Activated CD4-positive, alpha-beta T cell treated with anti-CD3 and anti-CD28 coated beads for 36 hours (primary cell): ENCODE measurements around the gene MYL1. TPM values are rescaled to one million over a fixed set of nuclear protein-coding genes. Genes with fewer than 3 reads are reported as not detected.

Experiments used
- ATAC-seq: fragments of 200-7000 bp; cut with Tn5 transposase; one replicate; pipeline ENCODE4 v1.10.0; 2021; ENCODE audit warnings: mild to moderate bottlenecking, moderate library complexity
- CTCF ChIA-PET: fragments of 350-600 bp; sonication (Branson Sonifier 250); formaldehyde crosslinking; loops from one replicate; lab custom pipeline; 2021; ENCODE audit warnings: antibody characterized with exemption; lab: Charles Lee
- POLR2A ChIA-PET: fragments of 350-600 bp; sonication (Branson Sonifier 250); formaldehyde crosslinking; loops from one replicate; lab custom pipeline; 2021; ENCODE audit warnings: antibody characterized with exemption, inconsistent platforms; lab: Charles Lee
- DNase-seq: peaks from one replicate; pipeline ENCODE4 v3.0.0-alpha.2; 2020
- H3K27ac Mint-ChIP-seq: one replicate; pipeline ENCODE4 v1.8.0; 2021; ENCODE audit warnings: mixed read lengths
- H3K27me3 Mint-ChIP-seq: one replicate; pipeline ENCODE4 v1.8.0; 2021; ENCODE audit warnings: mixed read lengths
- H3K36me3 Mint-ChIP-seq: one replicate; pipeline ENCODE4 v1.8.0; 2021; ENCODE audit warnings: low read depth, mixed read lengths
- H3K4me1 Mint-ChIP-seq: one replicate; pipeline ENCODE4 v1.8.0; 2021; ENCODE audit warnings: mixed read lengths
- H3K4me3 Mint-ChIP-seq: one replicate; pipeline ENCODE4 v1.8.0; 2021; ENCODE audit warnings: mild to moderate bottlenecking, moderate library complexity, mixed read lengths
- H3K9me3 Mint-ChIP-seq: one replicate; pipeline ENCODE4 v1.8.0; 2021; ENCODE audit warnings: low read depth, mixed read lengths
- intact Hi-C, 2 experiments: fragments of 100-400 bp; cut with DNase I in 1 of 2; cut with micrococcal nuclease in 1 of 2; formaldehyde crosslinking; loops; one replicate each; pipeline versions ENCODE4 v1.14.2 to v1.15.1; 2022 to 2024; cut with DNase I, micrococcal nuclease
- total RNA-seq, 2 experiments: library from RNA; stranded (reverse); gene quantifications; one replicate each; pipeline ENCODE4 v1.2.3, GENCODE V29; 2021

MYL1 gene
- total RNA-seq, 2 experiments from 2014 or later = not detected

GRCh38 chr2:210309548-210310233 lies 5.3 kb downstream of the MYL1 start:
- CTCF ChIA-PET = no interaction called here
- no peaks in the 10 kb centered on the region for H3K9me3 Mint-ChIP-seq
- DNase-seq = no peak

GRCh38 chr2:210303498-210303897 lies 11.5 kb downstream of the MYL1 start:
- Mint-ChIP-seq H3K27ac (no peak overlapping the region), H3K36me3 (no peaks in the 10 kb centered on the region), H3K27me3 (no peaks in the 10 kb centered on the region), H3K4me1 (no peaks in the 10 kb centered on the region), H3K9me3 (no peaks in the 10 kb centered on the region), H3K4me3 (no peak overlapping the region)
- CTCF ChIA-PET = interaction anchor here (0.7 to 1.4 kb wide), 2 partner anchors 17 to 489 kb away, joined by 3 read pairs; no protein-coding TSS in a partner anchor
- intact Hi-C loops = no loop called here
- POLR2A ChIA-PET = no interaction called here
- DNase-seq (no peak), ATAC-seq (no peak)

More at GRCh38 chr2:210309548-210310233, 5.3 kb downstream of the MYL1 start:
- POLR2A ChIA-PET = no interaction called here
- H3K4me1 Mint-ChIP-seq = no peaks in the 10 kb centered on the region
- no peaks in the 10 kb centered on the region for H3K27me3 Mint-ChIP-seq
- no peak overlapping the region for H3K27ac Mint-ChIP-seq
- no peak for ATAC-seq
- intact Hi-C loops = no loop called here
- H3K4me3 Mint-ChIP-seq = no peak overlapping the region
- no peaks in the 10 kb centered on the region for H3K36me3 Mint-ChIP-seq

GRCh38 chr2:210302326-210302725 lies 12.6 kb downstream of the MYL1 start:
- H3K27me3 Mint-ChIP-seq = no peaks in the 10 kb centered on the region
- intact Hi-C loops = no loop called here
- no peaks in the 10 kb centered on the region for H3K36me3 Mint-ChIP-seq
- DNase-seq (no peak), ATAC-seq (no peak)
- H3K4me3 Mint-ChIP-seq = no peak overlapping the region
- POLR2A ChIA-PET = no interaction called here
- no peak overlapping the region for H3K27ac Mint-ChIP-seq
- no peaks in the 10 kb centered on the region for H3K9me3 Mint-ChIP-seq
- H3K4me1 Mint-ChIP-seq = no peaks in the 10 kb centered on the region
- CTCF ChIA-PET = interaction anchor here (0.6 to 1.3 kb wide), 3 partner anchors 8 to 27 kb away, joined by 3 to 4 read pairs (median 3); no protein-coding TSS in a partner anchor

- ATAC-seq = no peak
- Mint-ChIP-seq H3K4me1 (no peaks in the 10 kb centered on the region), H3K27ac (no peak overlapping the region), H3K36me3 (no peaks in the 10 kb centered on the region), H3K27me3 (no peaks in the 10 kb centered on the region), H3K4me3 (no peak overlapping the region), H3K9me3 (no peaks in the 10 kb centered on the region)
- no peak for DNase-seq
- intact Hi-C loops = no loop called here
- CTCF ChIA-PET = no interaction called here
- POLR2A ChIA-PET = no interaction called here
Measured at GRCh38 chr2:210299866-210300373, 15.1 kb downstream of the MYL1 start.

GRCh38 chr2:210288408-210288807 lies 26.6 kb downstream of the MYL1 start:
- no peaks in the 10 kb centered on the region for H3K27me3 Mint-ChIP-seq
- ATAC-seq (no peak), DNase-seq (no peak)
- H3K36me3 Mint-ChIP-seq = no peaks in the 10 kb centered on the region
- ChIA-PET POLR2A (no interaction called here), CTCF (no interaction called here)
- H3K27ac Mint-ChIP-seq = no peak overlapping the region
- no peaks in the 10 kb centered on the region for H3K4me1 Mint-ChIP-seq
- H3K9me3 Mint-ChIP-seq = peaks cover 4% of the 10 kb centered on the region
- intact Hi-C loops = no loop called here
- H3K4me3 Mint-ChIP-seq = no peak overlapping the region

GRCh38 chr2:210287301-210287700 lies 27.7 kb downstream of the MYL1 start:
- H3K27me3 Mint-ChIP-seq = no peaks in the 10 kb centered on the region
- intact Hi-C loops = no loop called here
- ChIA-PET CTCF (interaction anchor here (0.6 to 1.3 kb wide), 3 partner anchors 17 to 1367 kb away, joined by 3 to 4 read pairs (median 3); no protein-coding TSS in a partner anchor), POLR2A (no interaction called here)
- DNase-seq (no peak), ATAC-seq (no peak)
- peaks cover 6% of the 10 kb centered on the region for H3K9me3 Mint-ChIP-seq
- H3K27ac Mint-ChIP-seq = no peak overlapping the region
- no peak overlapping the region for H3K4me3 Mint-ChIP-seq
- no peaks in the 10 kb centered on the region for H3K4me1 Mint-ChIP-seq
- no peaks in the 10 kb centered on the region for H3K36me3 Mint-ChIP-seq

GRCh38 chr2:210286123-210286680 lies 28.8 kb downstream of the MYL1 start:
- ChIA-PET POLR2A (no interaction called here), CTCF (interaction anchor here (0.6 to 1.3 kb wide), 2 partner anchors 18 to 95 kb away, joined by 3 to 4 read pairs; no protein-coding TSS in a partner anchor)
- ATAC-seq (no peak), DNase-seq (no peak)
- no peaks in the 10 kb centered on the region for H3K27me3 Mint-ChIP-seq
- H3K4me1 Mint-ChIP-seq = no peaks in the 10 kb centered on the region
- H3K27ac Mint-ChIP-seq = no peak overlapping the region
- H3K9me3 Mint-ChIP-seq = peaks cover 6% of the 10 kb centered on the region
- H3K36me3 Mint-ChIP-seq = no peaks in the 10 kb centered on the region
- intact Hi-C loops = no loop called here
- H3K4me3 Mint-ChIP-seq = no peak overlapping the region

GRCh38 chr2:210277133-210277532 lies 37.8 kb downstream of the MYL1 start:
- intact Hi-C loops = no loop called here
- Mint-ChIP-seq H3K27me3 (peaks cover 2% of the 10 kb centered on the region), H3K27ac (no peak overlapping the region), H3K9me3 (no peaks in the 10 kb centered on the region), H3K36me3 (no peaks in the 10 kb centered on the region), H3K4me1 (no peaks in the 10 kb centered on the region), H3K4me3 (no peak overlapping the region)
- POLR2A ChIA-PET = no interaction called here
- DNase-seq (no peak), ATAC-seq (no peak)
- CTCF ChIA-PET = no interaction called here

- Mint-ChIP-seq H3K4me1 (no peaks in the 10 kb centered on the region), H3K36me3 (no peaks in the 10 kb centered on the region), H3K27ac (no peak overlapping the region), H3K4me3 (no peak overlapping the region), H3K27me3 (peaks cover 3% of the 10 kb centered on the region), H3K9me3 (no peaks in the 10 kb centered on the region)
- DNase-seq = no peak
- CTCF ChIA-PET = no interaction called here
- POLR2A ChIA-PET = no interaction called here
- no peak for ATAC-seq
- intact Hi-C loops = no loop called here
Measured at GRCh38 chr2:210271300-210271699, 43.7 kb downstream of the MYL1 start.

GRCh38 chr2:210269148-210269547 lies 45.8 kb downstream of the MYL1 start:
- POLR2A ChIA-PET = no interaction called here
- H3K4me1 Mint-ChIP-seq = no peaks in the 10 kb centered on the region
- intact Hi-C loops = no loop called here
- CTCF ChIA-PET = no interaction called here
- H3K27ac Mint-ChIP-seq = no peak overlapping the region
- DNase-seq = no peak
- peaks cover 3% of the 10 kb centered on the region for H3K27me3 Mint-ChIP-seq
- H3K4me3 Mint-ChIP-seq = no peak overlapping the region
- H3K9me3 Mint-ChIP-seq = no peaks in the 10 kb centered on the region
- no peak for ATAC-seq
- no peaks in the 10 kb centered on the region for H3K36me3 Mint-ChIP-seq

- ChIA-PET POLR2A (no interaction called here), CTCF (no interaction called here)
- no peaks in the 10 kb centered on the region for H3K4me1 Mint-ChIP-seq
Measured at GRCh38 chr2:210268281-210268680, 46.7 kb downstream of the MYL1 start.

GRCh38 chr2:210267698-210268097 lies 47.3 kb downstream of the MYL1 start:
- no peaks in the 10 kb centered on the region for H3K36me3 Mint-ChIP-seq
- ChIA-PET POLR2A (no interaction called here), CTCF (no interaction called here)
- H3K4me1 Mint-ChIP-seq = no peaks in the 10 kb centered on the region
- intact Hi-C loops = no loop called here
- no peak overlapping the region for H3K27ac Mint-ChIP-seq
- ATAC-seq = no peak
- no peaks in the 10 kb centered on the region for H3K9me3 Mint-ChIP-seq
- H3K4me3 Mint-ChIP-seq = no peak overlapping the region
- no peak for DNase-seq
- peaks cover 3% of the 10 kb centered on the region for H3K27me3 Mint-ChIP-seq

More at GRCh38 chr2:210268281-210268680, 46.7 kb downstream of the MYL1 start:
- DNase-seq = no peak
- Mint-ChIP-seq H3K36me3 (no peaks in the 10 kb centered on the region), H3K4me3 (no peak overlapping the region), H3K27me3 (peaks cover 3% of the 10 kb centered on the region), H3K9me3 (no peaks in the 10 kb centered on the region), H3K27ac (no peak overlapping the region)
- intact Hi-C loops = no loop called here
- no peak for ATAC-seq
